ENCODE results near the gene OBSCN. TPM values are rescaled to one million over a fixed set of nuclear protein-coding genes. Genes with fewer than 3 reads are reported as not detected.

The OBSCN gene
- total RNA-seq, 1 donor from 2014 or later, result 17.5 TPM

- no peaks in the 10 kb centered on the region for H3K27me3 ChIP-seq (ENCODE audit: insufficient read depth, low read length)
- no peaks in the 10 kb centered on the region for H3K36me3 ChIP-seq (ENCODE audit: insufficient read depth, low read length)
- H2AFZ ChIP-seq (ENCODE audit: low read depth, low read length), result no peak overlapping the region
- H3K9me3 ChIP-seq (ENCODE audit: insufficient read depth, low read depth, low read length), result no peaks in the 10 kb centered on the region
- Mint-ChIP-seq H3K27ac (ENCODE audit: unreplicated experiment) (no peak overlapping the region), H3K9me3 (ENCODE audit: unreplicated experiment) (peaks cover 11% of the 10 kb centered on the region), H3K36me3 (ENCODE audit: low read depth, unreplicated experiment) (peaks cover 15% of the 10 kb centered on the region), H3K4me3 (ENCODE audit: unreplicated experiment) (no peak overlapping the region), H3K27me3 (ENCODE audit: low read depth, unreplicated experiment) (no peaks in the 10 kb centered on the region), H3K4me1 (ENCODE audit: low read depth, unreplicated experiment) (no peaks in the 10 kb centered on the region)
- no peaks in the 10 kb centered on the region for H4K20me1 ChIP-seq (ENCODE audit: insufficient read depth, low read length)
- no peaks in the 10 kb centered on the region for H3K4me1 ChIP-seq (ENCODE audit: insufficient read depth, low read length)
- H3K27ac ChIP-seq (ENCODE audit: low read depth, low read length), result no peak overlapping the region
- FAIRE-seq, result no peak
- no peak overlapping the region for H3K4me2 ChIP-seq (ENCODE audit: low read length)
- no peaks in the 10 kb centered on the region for H3K79me2 ChIP-seq (ENCODE audit: insufficient read depth, low read length)
- no peak for DNase-seq (ENCODE audit: low read depth)
- no peak overlapping the region for H3K4me3 ChIP-seq (ENCODE audit: insufficient read depth, low read depth, low read length)
- TF ChIP-seq CTCF (IDR thresholded peaks at IDR 0.05; ENCODE audit: insufficient read depth, low read depth, low read length) (no peak), EZH2 (IDR thresholded peaks at IDR 0.05; ENCODE audit: insufficient read depth, low read length) (no peak)
- no peak overlapping the region for H3K9ac ChIP-seq (ENCODE audit: low read length)
Measured at GRCh38 chr1:228263636-228264035, 55.8 kb downstream of the OBSCN start.

- no peaks in the 10 kb centered on the region for H3K9me3 ChIP-seq (ENCODE audit: insufficient read depth, low read depth, low read length)
- H2AFZ ChIP-seq (ENCODE audit: low read depth, low read length), result no peak overlapping the region
- no peaks in the 10 kb centered on the region for H3K4me1 Mint-ChIP-seq (ENCODE audit: low read depth, unreplicated experiment)
- no peak for FAIRE-seq
- no peaks in the 10 kb centered on the region for H3K79me2 ChIP-seq (ENCODE audit: insufficient read depth, low read length)
- H3K27ac Mint-ChIP-seq (ENCODE audit: unreplicated experiment), result no peak overlapping the region
- no peaks in the 10 kb centered on the region for H3K27me3 ChIP-seq (ENCODE audit: insufficient read depth, low read length)
- no peaks in the 10 kb centered on the region for H3K4me1 ChIP-seq (ENCODE audit: insufficient read depth, low read length)
- no peaks in the 10 kb centered on the region for H3K27me3 Mint-ChIP-seq (ENCODE audit: low read depth, unreplicated experiment)
- TF ChIP-seq EZH2 (IDR thresholded peaks at IDR 0.05; ENCODE audit: insufficient read depth, low read length) (no peak), CTCF (IDR thresholded peaks at IDR 0.05; ENCODE audit: insufficient read depth, low read depth, low read length) (no peak)
- H3K27ac ChIP-seq (ENCODE audit: low read depth, low read length), result no peak overlapping the region
- H3K4me2 ChIP-seq (ENCODE audit: low read length), result no peak overlapping the region
- no peak for DNase-seq (ENCODE audit: low read depth)
- no peak overlapping the region for H3K9ac ChIP-seq (ENCODE audit: low read length)
- no peak overlapping the region for H3K4me3 ChIP-seq (ENCODE audit: insufficient read depth, low read depth, low read length)
- H3K36me3 Mint-ChIP-seq (ENCODE audit: low read depth, unreplicated experiment), result peaks cover 15% of the 10 kb centered on the region
- H3K4me3 Mint-ChIP-seq (ENCODE audit: unreplicated experiment), result no peak overlapping the region
- no peaks in the 10 kb centered on the region for H3K36me3 ChIP-seq (ENCODE audit: insufficient read depth, low read length)
- peaks cover 11% of the 10 kb centered on the region for H3K9me3 Mint-ChIP-seq (ENCODE audit: unreplicated experiment)
- H4K20me1 ChIP-seq (ENCODE audit: insufficient read depth, low read length), result no peaks in the 10 kb centered on the region
Measured at GRCh38 chr1:228264090-228264829, 56.4 kb downstream of the OBSCN start.

- no peak for DNase-seq (ENCODE audit: low read depth)
- Mint-ChIP-seq H3K4me3 (ENCODE audit: unreplicated experiment) (no peak overlapping the region), H3K4me1 (ENCODE audit: low read depth, unreplicated experiment) (peaks cover 1% of the 10 kb centered on the region), H3K36me3 (ENCODE audit: low read depth, unreplicated experiment) (peaks cover 14% of the 10 kb centered on the region), H3K27me3 (ENCODE audit: low read depth, unreplicated experiment) (no peaks in the 10 kb centered on the region), H3K9me3 (ENCODE audit: unreplicated experiment) (peaks cover 10% of the 10 kb centered on the region), H3K27ac (ENCODE audit: unreplicated experiment) (no peak overlapping the region)
- Histone ChIP-seq H3K9ac (ENCODE audit: low read length) (no peak overlapping the region), H2AFZ (ENCODE audit: low read depth, low read length) (no peak overlapping the region), H3K4me3 (ENCODE audit: insufficient read depth, low read depth, low read length) (no peak overlapping the region), H3K79me2 (ENCODE audit: insufficient read depth, low read length) (no peaks in the 10 kb centered on the region), H3K9me3 (ENCODE audit: insufficient read depth, low read depth, low read length) (no peaks in the 10 kb centered on the region), H3K4me2 (ENCODE audit: low read length) (no peak overlapping the region), H3K27ac (ENCODE audit: low read depth, low read length) (no peak overlapping the region), H3K36me3 (ENCODE audit: insufficient read depth, low read length) (no peaks in the 10 kb centered on the region), H3K4me1 (ENCODE audit: insufficient read depth, low read length) (no peaks in the 10 kb centered on the region), H4K20me1 (ENCODE audit: insufficient read depth, low read length) (no peaks in the 10 kb centered on the region), H3K27me3 (ENCODE audit: insufficient read depth, low read length) (no peaks in the 10 kb centered on the region)
- FAIRE-seq, result no peak
- no peak for TF ChIP-seq CTCF (IDR thresholded peaks at IDR 0.05; ENCODE audit: insufficient read depth, low read depth, low read length)
Measured at GRCh38 chr1:228265167-228265566, 57.3 kb downstream of the OBSCN start.
